K562 (cell line): ENCODE results near the gene PCMTD2. TPM values are rescaled to one million over a fixed set of nuclear protein-coding genes. Genes with fewer than 3 reads are reported as not detected.

Source experiments
- ATAC-seq: fragments of 200-7000 bp; cut with Tn5 transposase; 3 replicates; pipeline ENCODE4 v1.9.1; 2020; ENCODE audit warnings: moderate library complexity
- BruUV-seq: library from RNA; stranded (reverse); fragments of 400-500 nt; replicated peaks from 2 replicates; lab custom pipeline; 2021; lab: Mats Ljungman, UMichigan
- CTCF ChIA-PET: fragments of 300-600 bp; formaldehyde crosslinking; extraction: SDS; loops from one replicate; lab custom pipeline; 2021; ENCODE audit warnings: low intra/inter-chr PET ratio; lab: Yijun Ruan, JAX
- POLR2A ChIA-PET: fragments of 300-600, 350-650 bp; sonication (Branson Sonifier 250); formaldehyde crosslinking; extraction: SDS; loops from one replicate; lab custom pipeline; 2021; ENCODE audit warnings: antibody characterized with exemption, inconsistent platforms; lab: Yijun Ruan, JAX
- DNase-seq, 4 experiments: peaks; one replicate each; pipeline versions ENCODE4 v3.0.0 to v3.0.0-alpha.2; 2011 to 2018; ENCODE audit warnings: low spot score in 3 of 4, mixed read lengths in 3 of 4; ENCODE audit errors: extremely low read depth in 1 of 4
- FAIRE-seq: peaks from 2 replicates; lab custom pipeline; 2011; peaks lifted over from hg19 to GRCh38; lab: Jason Lieb, UNC
- H2AFZ ChIP-seq: 2 replicates; pipeline ENCODE4 v1.6.0; 2011; ENCODE audit warnings: low read depth, low read length, control low read depth, inconsistent platforms
- H3K27ac ChIP-seq: fragments of 200-600 bp; 3 replicates; pipeline ENCODE4 v1.8.0; 2011; ENCODE audit warnings: low read depth, mild to moderate bottlenecking, control low read depth, inconsistent platforms, low read length, moderate library complexity, mixed read lengths; ENCODE audit errors: extremely low read depth
- H3K27me3 ChIP-seq, 2 experiments: fragments of 300-600 bp in 1 of 2; 2 replicates in 1 of 2; 3 replicates in 1 of 2; pipeline versions ENCODE4 v1.6.0 to v1.8.0; 2011; ENCODE audit warnings: inconsistent platforms in 2 of 2, low read length in 2 of 2, mild to moderate bottlenecking in 1 of 2, mixed read lengths in 1 of 2, moderate library complexity in 1 of 2; ENCODE audit not compliant: control insufficient read depth in 2 of 2, insufficient read depth in 2 of 2
- H3K36me3 ChIP-seq: fragments of 300-600 bp; 3 replicates; pipeline ENCODE4 v1.8.0; 2011; ENCODE audit warnings: mild to moderate bottlenecking, low read length, inconsistent platforms; ENCODE audit not compliant: control insufficient read depth, insufficient read depth
- H3K4me1 ChIP-seq, 2 experiments: fragments of 200-600 bp in 1 of 2; replicated peaks in 1 of 2; 2 replicates in 1 of 2; 3 replicates in 1 of 2; pipeline versions ENCODE4 v1.5.1 to v1.8.0; 2011; ENCODE audit warnings: inconsistent platforms in 2 of 2, low read length in 2 of 2, mild to moderate bottlenecking in 1 of 2, mixed read lengths in 1 of 2, moderate library complexity in 1 of 2; ENCODE audit not compliant: control insufficient read depth in 2 of 2, insufficient read depth in 2 of 2
- H3K4me2 ChIP-seq: 2 replicates; pipeline ENCODE4 v1.6.1; 2011; ENCODE audit warnings: low read length, control low read depth, inconsistent platforms, mixed read lengths; ENCODE audit not compliant: insufficient read depth
- H3K4me3 ChIP-seq: fragments of 200-600 bp; sonication (generic), shearing (Covaris generic); 2 replicates; pipeline ENCODE4 v1.5.1; 2016; ENCODE audit warnings: control low read depth, inconsistent platforms
- H3K79me2 ChIP-seq: fragments of 200-600 bp; 3 replicates; pipeline ENCODE4 v1.8.0; 2011; ENCODE audit warnings: low read length, inconsistent platforms; ENCODE audit not compliant: control insufficient read depth, insufficient read depth
- H3K9ac ChIP-seq, 2 experiments: 2 replicates each; pipeline versions ENCODE4 v1.6.0 to v1.6.1; 2011; ENCODE audit warnings: low read depth in 2 of 2, low read length in 2 of 2, control low read depth in 1 of 2, inconsistent platforms in 1 of 2, mild to moderate bottlenecking in 1 of 2, mixed read lengths in 1 of 2; ENCODE audit not compliant: insufficient read depth in 1 of 2
- H3K9me1 ChIP-seq: one replicate; pipeline ENCODE4 v1.6.0; 2011; ENCODE audit warnings: inconsistent platforms, mild to moderate bottlenecking, low read length, moderate library complexity; ENCODE audit not compliant: control insufficient read depth, insufficient read depth
- H3K9me3 ChIP-seq: replicated peaks from 2 replicates; pipeline ENCODE4 v1.5.1; 2011; ENCODE audit warnings: low read depth, low read length, inconsistent platforms; ENCODE audit not compliant: control insufficient read depth, insufficient read depth
- H4K20me1 ChIP-seq: replicated peaks from 2 replicates; pipeline ENCODE4 v1.6.1; 2011; ENCODE audit warnings: low read length, inconsistent platforms, mixed read lengths; ENCODE audit not compliant: control insufficient read depth, insufficient read depth
- DIDO1 ChIP-seq: fragments of 450-650 bp; IDR thresholded peaks from 2 replicates; pipeline ENCODE4 v1.6.1; 2016; ENCODE audit warnings: low read depth, missing biosample characterization, missing genetic modification characterization
- ELF1 ChIP-seq: fragments of 200-800 bp; sonication (Bioruptor generic); IDR thresholded peaks from 2 replicates; pipeline ENCODE4 v1.6.1; 2016; ENCODE audit warnings: missing genetic modification characterization, missing compliant biosample characterization
- FUS ChIP-seq: fragments of 200-400 bp; formaldehyde crosslinking; optimal IDR thresholded peaks from 2 replicates; pipeline ENCODE3; 2017; ENCODE audit warnings: low read depth, low read length
- MCM2 ChIP-seq: fragments of 450-650 bp; IDR thresholded peaks from 2 replicates; pipeline ENCODE4 v1.6.1; 2017; ENCODE audit warnings: low read depth, mild to moderate bottlenecking
- MCM3 ChIP-seq: fragments of 450-650 bp; IDR thresholded peaks from 2 replicates; pipeline ENCODE4 v1.6.1; 2016
- NFYB ChIP-seq: IDR thresholded peaks from 2 replicates; pipeline ENCODE4 v1.6.1; 2011; ENCODE audit warnings: mild to moderate bottlenecking, moderate library complexity; ENCODE audit not compliant: insufficient read length; ENCODE audit errors: extremely low read depth
- POLR2A ChIP-seq: fragments of 450-650 bp; conservative IDR thresholded peaks from 2 replicates; pipeline ENCODE4 v1.6.1; 2016
- ZNF134 ChIP-seq: fragments of 250-450 bp; sonication (Bioruptor Pico); conservative IDR thresholded peaks from 2 replicates; pipeline ENCODE4 v1.4.0; 2020
- ZSCAN32 ChIP-seq: fragments of 450-650 bp; formaldehyde crosslinking; IDR thresholded peaks from 2 replicates; pipeline ENCODE4 v1.4.0; 2020; ENCODE audit warnings: mild to moderate bottlenecking, moderate library complexity
- WGBS: fragments of 100-300 bp; shearing (Covaris generic); methylation state at CpG from one replicate; pipeline ENCODE4 v1.1.6; 2016; ENCODE audit warnings: low coverage, mixed read lengths; ENCODE audit not compliant: insufficient coverage; ENCODE audit errors: missing lambda C conversion rate; 5-methylcytosine and 5-hydroxymethylcytosine counted together
- in situ Hi-C: fragments of 300-500 bp; cut with MboI; formaldehyde crosslinking; loops from 4 replicates; pipeline ENCODE4 v1.15.0; 2018; ENCODE audit warnings: inconsistent platforms, mixed read lengths
- intact Hi-C: fragments of 100-400 bp; cut with micrococcal nuclease; formaldehyde crosslinking; loops from 2 replicates; pipeline ENCODE4 v1.14.2; 2022
- polyA plus RNA-seq, 8 experiments: library from polyadenylated mRNA; depleted of rRNA in 4 of 8; stranded (reverse) in 5 of 8; unstranded in 3 of 8; fragments of >200 nt; fragmentation: Nextera tagmentation in 2 of 8; fragmentation: Illumina TruSeq in 1 of 8; extraction: Ambion mirVana in 2 of 8; extraction: Trizol in 1 of 8; gene quantifications; 2 replicates each; pipeline versions ENCODE4 v1.2.1 to v1.2.3, GENCODE V29; 2011 to 2014; ENCODE audit warnings: inconsistent platforms in 1 of 8, missing spikeins in 1 of 8
- total RNA-seq, 7 experiments: library from RNA; depleted of rRNA in 6 of 7; stranded (reverse); fragments of >200 nt in 6 of 7; fragmentation: Illumina TruSeq in 2 of 7; extraction: Trizol in 2 of 7; gene quantifications; 2 replicates each; pipeline versions ENCODE4 v1.2.1 to v1.2.3, GENCODE V29; 2011 to 2021; ENCODE audit warnings: low replicate concordance in 1 of 7
- TF ChIP-seq, protein P1 (sequence below), 2 experiments: fragments of 150-350 bp in 1 of 2; IDR thresholded peaks; 2 replicates each; pipeline ENCODE4 v1.6.1; 2012 to 2016; ENCODE audit warnings: low read depth in 2 of 2, low read length in 2 of 2, mild to moderate bottlenecking in 1 of 2, moderate library complexity in 1 of 2
- TF ChIP-seq, protein P2 (sequence below), 3 experiments: fragments of 200-800 bp in 1 of 3; sonication (Bioruptor generic) in 1 of 3; sonication (generic) in 1 of 3; formaldehyde crosslinking in 1 of 3; IDR thresholded peaks; 2 replicates each; pipeline versions ENCODE4 v1.6.1 to v1.8.0; 2016 to 2022; ENCODE audit warnings: mild to moderate bottlenecking in 2 of 3, missing compliant biosample characterization in 2 of 3, missing genetic modification characterization in 2 of 3, missing genetic modification reagents in 1 of 3

PCMTD2 gene
- total and polyA plus RNA-seq, 9 of the 15 experiments (the other 6 are each of a cell fraction or from before 2014, with no cell fraction given) = 11.3 to 49.3 (median 28.4) TPM

DNA sequence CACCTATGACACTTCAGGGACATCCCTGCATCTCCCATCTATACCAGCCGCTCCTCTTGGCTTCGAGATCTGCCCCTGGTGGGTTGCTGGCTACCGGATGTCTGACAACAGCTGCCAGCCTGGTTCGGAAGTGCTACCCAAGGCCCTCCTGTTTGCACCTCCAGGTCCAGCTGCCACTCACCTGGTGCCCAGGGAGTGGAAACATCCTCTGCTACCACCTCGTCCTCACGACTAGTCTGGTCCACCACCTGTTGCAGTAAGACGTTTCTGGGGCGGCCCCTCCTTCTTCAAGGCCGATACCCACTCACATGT lies 8.3 kb upstream of the PCMTD2 start:
- no peak for ATAC-seq
- H3K27ac ChIP-seq = no peak overlapping the region
- no peak overlapping the region for H2AFZ ChIP-seq
- BruUV-seq = no TSS peak
- no peak for DNase-seq
- TF ChIP-seq, protein P1, sequence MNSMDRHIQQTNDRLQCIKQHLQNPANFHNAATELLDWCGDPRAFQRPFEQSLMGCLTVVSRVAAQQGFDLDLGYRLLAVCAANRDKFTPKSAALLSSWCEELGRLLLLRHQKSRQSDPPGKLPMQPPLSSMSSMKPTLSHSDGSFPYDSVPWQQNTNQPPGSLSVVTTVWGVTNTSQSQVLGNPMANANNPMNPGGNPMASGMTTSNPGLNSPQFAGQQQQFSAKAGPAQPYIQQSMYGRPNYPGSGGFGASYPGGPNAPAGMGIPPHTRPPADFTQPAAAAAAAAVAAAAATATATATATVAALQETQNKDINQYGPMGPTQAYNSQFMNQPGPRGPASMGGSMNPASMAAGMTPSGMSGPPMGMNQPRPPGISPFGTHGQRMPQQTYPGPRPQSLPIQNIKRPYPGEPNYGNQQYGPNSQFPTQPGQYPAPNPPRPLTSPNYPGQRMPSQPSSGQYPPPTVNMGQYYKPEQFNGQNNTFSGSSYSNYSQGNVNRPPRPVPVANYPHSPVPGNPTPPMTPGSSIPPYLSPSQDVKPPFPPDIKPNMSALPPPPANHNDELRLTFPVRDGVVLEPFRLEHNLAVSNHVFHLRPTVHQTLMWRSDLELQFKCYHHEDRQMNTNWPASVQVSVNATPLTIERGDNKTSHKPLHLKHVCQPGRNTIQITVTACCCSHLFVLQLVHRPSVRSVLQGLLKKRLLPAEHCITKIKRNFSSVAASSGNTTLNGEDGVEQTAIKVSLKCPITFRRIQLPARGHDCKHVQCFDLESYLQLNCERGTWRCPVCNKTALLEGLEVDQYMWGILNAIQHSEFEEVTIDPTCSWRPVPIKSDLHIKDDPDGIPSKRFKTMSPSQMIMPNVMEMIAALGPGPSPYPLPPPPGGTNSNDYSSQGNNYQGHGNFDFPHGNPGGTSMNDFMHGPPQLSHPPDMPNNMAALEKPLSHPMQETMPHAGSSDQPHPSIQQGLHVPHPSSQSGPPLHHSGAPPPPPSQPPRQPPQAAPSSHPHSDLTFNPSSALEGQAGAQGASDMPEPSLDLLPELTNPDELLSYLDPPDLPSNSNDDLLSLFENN (IDR thresholded peaks at IDR 0.05; ENCODE audit: low read depth in 2 of 2, low read length in 2 of 2) = no peak
- no peak for TF ChIP-seq ZNF134 (CRISPR knock-in tag)
- TF ChIP-seq, protein P2, sequence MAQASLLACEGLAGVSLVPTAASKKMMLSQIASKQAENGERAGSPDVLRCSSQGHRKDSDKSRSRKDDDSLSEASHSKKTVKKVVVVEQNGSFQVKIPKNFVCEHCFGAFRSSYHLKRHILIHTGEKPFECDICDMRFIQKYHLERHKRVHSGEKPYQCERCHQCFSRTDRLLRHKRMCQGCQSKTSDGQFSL (CRISPR knock-in tag; IDR thresholded peaks at IDR 0.05) = no peak
- TF ChIP-seq, protein P2 (tag; IDR thresholded peaks at IDR 0.05) = no peak
- TF ChIP-seq MCM2 = no peak
- TF ChIP-seq MCM3 = no peak
- TF ChIP-seq ELF1 (tag) = no peak
- TF ChIP-seq ZSCAN32 (CRISPR knock-in tag) = no peak
- no peak for TF ChIP-seq FUS
- TF ChIP-seq POLR2A = no peak
- no peak for TF ChIP-seq NFYB
- no peak for TF ChIP-seq DIDO1
- H3K36me3 ChIP-seq = no peaks in the 10 kb centered on the region
- H3K27me3 ChIP-seq = peaks cover 31 to 56% of the 10 kb centered on the region in 2 experiments; a peak in 4 of 5 replicates
- intact Hi-C loops = no loop called here
- H3K4me3 ChIP-seq = no peak overlapping the region
- POLR2A ChIA-PET = interaction anchor here (2.0 kb wide), 1 partner anchor 9 kb away, joined by 5 read pairs; the partner anchor contains the start of gene PCMTD2
- no peaks in the 10 kb centered on the region for H3K9me1 ChIP-seq
- no peaks in the 10 kb centered on the region for H3K79me2 ChIP-seq
- H3K4me2 ChIP-seq = no peak overlapping the region
- CTCF ChIA-PET = no interaction called here
- in situ Hi-C loops = no loop called here
- no peaks in the 10 kb centered on the region for H3K9me3 ChIP-seq
- no peaks in the 10 kb centered on the region; a peak in 2 of 5 replicates for H3K4me1 ChIP-seq
- H3K9ac ChIP-seq = no peak overlapping the region
- no peaks in the 10 kb centered on the region; the same call in 1 of the 2 replicates for H4K20me1 ChIP-seq
- WGBS = 4% methylated on average over 9 of the region's 9 CpGs
- FAIRE-seq = no peak
